GM12801 (cell line): Measurements from ENCODE around the gene NOL9.

Experiments
- TF ChIP-seq, protein P1 (sequence below): IDR thresholded peaks from one replicate; pipeline ENCODE4 v1.5.1; 2011; ENCODE audit warnings: control low read depth; ENCODE audit not compliant: insufficient read length; ENCODE audit errors: extremely low read depth

Gene NOL9

DNA sequence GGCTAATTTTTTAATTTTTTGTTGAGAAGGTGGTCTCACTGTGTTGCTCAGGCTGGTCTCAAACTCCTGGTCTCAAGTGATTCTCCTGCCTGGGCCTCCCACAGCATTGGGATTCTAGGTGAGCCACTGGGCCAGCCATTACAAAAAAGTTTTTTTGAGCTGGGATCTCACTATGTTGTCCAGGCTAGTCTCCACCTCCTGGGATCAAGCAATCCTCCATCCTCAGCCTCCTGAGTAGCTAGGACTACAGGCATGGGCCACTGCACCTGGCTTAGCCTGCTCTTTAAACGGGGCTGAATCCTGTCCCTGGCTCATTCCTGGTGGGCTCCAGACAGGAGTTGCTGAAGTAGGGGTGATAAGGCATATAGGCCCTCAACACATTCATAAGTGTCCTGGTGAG lies 3.3 kb upstream of the NOL9 start:
- TF ChIP-seq, protein P1, sequence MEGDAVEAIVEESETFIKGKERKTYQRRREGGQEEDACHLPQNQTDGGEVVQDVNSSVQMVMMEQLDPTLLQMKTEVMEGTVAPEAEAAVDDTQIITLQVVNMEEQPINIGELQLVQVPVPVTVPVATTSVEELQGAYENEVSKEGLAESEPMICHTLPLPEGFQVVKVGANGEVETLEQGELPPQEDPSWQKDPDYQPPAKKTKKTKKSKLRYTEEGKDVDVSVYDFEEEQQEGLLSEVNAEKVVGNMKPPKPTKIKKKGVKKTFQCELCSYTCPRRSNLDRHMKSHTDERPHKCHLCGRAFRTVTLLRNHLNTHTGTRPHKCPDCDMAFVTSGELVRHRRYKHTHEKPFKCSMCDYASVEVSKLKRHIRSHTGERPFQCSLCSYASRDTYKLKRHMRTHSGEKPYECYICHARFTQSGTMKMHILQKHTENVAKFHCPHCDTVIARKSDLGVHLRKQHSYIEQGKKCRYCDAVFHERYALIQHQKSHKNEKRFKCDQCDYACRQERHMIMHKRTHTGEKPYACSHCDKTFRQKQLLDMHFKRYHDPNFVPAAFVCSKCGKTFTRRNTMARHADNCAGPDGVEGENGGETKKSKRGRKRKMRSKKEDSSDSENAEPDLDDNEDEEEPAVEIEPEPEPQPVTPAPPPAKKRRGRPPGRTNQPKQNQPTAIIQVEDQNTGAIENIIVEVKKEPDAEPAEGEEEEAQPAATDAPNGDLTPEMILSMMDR: no peak

DNA sequence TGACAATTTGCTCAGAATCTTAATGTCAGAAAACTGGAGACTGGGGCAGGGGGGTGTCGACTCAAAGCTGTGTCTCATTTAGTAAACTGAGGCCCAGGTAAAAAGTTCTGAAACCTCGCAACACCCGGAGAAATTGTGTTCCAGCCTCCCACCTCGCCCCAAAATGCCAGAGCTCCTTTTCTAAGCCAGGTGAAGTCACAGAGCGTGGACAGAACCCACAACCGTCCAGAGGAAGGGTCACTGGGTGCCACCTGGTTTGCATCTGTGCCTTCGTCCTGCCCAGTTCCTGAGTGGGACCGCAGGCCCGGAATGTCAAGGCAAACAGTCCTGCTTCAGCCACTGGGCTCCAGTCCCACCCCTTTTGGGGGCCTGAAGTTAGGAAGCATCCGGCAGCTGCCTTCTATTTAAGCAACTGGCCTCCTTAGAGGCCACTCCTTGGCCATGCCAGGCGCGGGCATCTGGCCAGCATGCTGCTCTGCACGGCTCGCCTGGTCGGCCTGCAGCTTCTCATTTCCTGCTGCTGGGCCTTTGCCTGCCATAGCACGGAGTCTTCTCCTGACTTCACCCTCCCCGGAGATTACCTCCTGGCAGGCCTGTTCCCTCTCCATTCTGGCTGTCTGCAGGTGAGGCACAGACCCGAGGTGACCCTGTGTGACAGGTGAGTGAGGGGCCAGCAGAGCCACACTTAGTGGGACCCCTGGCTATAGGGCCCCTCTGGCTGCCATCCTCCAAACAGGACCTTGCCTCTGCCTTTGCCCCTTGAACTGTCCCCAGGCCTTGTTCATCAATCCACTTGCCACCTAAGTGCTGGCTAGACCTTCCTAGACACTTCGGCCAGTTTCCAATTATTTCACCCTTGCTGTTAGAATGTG lies 830 bp upstream of the NOL9 start, which contains the start of gene TAS1R1:
TAS1R1 (plus strand) TSS at position 401 of the 872 bp plus-strand sequence; CDS start at position 468, 67 bp downstream.
- TF ChIP-seq, protein P1: no peak

GRCh38 chr1:6547301-6547700 lies 7.0 kb downstream of the NOL9 start:
- TF ChIP-seq, protein P1: no peak

DNA sequence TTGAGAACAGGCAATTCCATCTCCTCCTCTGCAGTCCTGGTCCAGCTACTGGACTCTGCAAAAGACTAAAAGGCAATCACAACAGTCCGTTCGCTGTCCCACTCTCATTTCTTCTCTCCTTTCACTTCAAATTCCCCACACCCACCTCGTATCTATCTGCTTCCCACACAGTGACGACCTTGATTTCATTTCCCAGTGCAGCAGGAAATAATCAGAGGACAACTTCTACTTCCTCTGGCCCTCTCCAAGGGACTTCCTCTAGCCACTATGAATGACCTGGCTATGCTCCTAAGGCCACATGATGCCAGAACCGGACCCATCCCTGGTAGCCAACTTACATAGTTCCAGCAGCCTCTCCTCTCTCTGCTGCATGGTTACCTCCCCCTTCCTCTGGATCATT lies 8.0 kb downstream of the NOL9 start:
- TF ChIP-seq, protein P1: no peak

DNA sequence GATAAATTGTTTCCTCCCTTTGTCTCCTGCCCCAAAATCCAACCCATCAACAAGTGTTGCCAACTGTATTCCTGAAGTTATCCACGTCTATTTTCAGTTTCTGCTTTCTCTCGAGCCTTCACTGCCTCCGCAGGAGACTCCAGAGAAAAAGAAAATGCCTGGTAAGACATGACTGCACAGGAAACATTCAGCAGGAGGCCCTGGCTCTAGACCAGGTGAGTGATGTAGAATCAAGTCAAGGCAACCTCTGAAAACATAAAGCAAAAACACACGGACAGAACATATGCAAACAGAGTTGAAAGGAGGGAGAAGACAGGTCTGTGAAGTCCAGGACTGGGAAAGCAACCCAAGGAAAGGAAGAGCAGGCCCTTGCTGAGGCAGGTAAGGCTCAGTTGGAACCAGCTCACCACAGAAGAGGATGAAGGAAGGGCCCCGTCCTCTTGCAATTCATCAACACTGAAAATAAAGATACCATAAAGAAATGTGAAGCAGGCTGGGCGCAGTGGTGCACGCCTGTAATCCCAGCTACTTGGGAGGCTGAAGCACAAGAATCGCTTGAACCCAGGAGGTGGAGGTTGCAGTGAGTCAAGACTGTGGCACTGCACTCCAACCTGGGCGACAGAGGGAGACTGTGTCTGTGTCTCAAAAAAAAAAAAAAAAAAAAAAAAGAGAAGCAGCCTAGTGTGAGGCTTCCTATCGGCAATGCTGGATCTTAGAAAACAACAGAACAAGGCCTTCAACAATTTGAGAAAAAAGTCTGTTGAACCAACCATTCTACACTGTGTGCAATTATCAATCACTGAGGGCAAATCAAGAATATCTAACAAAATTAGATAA lies 8.8 kb downstream of the NOL9 start:
- TF ChIP-seq, protein P1: no peak

DNA sequence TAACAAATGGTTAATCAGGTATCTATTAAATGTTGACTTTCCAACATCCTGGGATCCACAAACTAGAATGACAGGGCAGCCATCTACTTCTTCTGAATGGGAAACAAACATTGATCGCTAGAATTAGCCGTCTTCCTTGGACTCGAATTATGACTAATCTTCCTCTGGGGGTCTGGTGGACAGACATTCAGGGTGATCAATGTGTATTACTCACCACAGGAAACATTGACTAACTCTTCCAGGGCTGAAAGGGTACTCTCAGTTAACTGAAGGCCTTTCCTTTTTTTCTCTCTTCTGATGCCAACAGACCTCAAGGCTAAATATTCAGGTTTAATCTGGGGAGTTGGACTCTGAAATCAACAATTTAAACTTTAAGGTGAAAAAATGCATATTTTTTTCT lies 9.5 kb downstream of the NOL9 start:
- TF ChIP-seq, protein P1: no peak

DNA sequence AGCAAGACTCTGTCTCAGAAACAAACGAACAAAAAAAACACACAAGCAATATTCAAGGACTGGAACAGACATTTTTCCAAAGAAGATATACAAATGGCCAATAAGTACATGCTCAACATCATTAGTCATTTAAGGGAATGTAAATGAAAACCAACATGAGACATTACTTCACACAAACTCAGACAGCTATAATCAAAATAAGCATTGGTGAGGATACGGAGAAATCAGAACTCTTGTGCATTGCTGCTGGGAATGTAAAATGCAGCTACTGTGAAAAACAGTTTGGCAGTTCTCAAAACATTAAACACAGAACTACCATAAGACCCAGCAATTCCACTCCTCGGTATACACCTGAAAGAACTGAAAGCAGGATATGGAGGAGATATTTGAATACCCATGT lies 15.4 kb downstream of the NOL9 start:
- TF ChIP-seq, protein P1: no peak
